GM23338 (cell line): Measurements from ENCODE around the gene PTPRN2.

ENCODE experiments used
- EZH2 ChIP-seq: fragments of 200-600 bp; sonication (generic); IDR thresholded peaks from one replicate; pipeline ENCODE4 v1.8.0; 2017; ENCODE audit warnings: antibody characterized with exemption, mild to moderate bottlenecking, low read depth; ENCODE audit not compliant: unreplicated experiment
- JUNB ChIP-seq: IDR thresholded peaks from one replicate; pipeline ENCODE4 v1.6.1; 2016; ENCODE audit warnings: antibody characterized with exemption; ENCODE audit not compliant: unreplicated experiment

DNA sequence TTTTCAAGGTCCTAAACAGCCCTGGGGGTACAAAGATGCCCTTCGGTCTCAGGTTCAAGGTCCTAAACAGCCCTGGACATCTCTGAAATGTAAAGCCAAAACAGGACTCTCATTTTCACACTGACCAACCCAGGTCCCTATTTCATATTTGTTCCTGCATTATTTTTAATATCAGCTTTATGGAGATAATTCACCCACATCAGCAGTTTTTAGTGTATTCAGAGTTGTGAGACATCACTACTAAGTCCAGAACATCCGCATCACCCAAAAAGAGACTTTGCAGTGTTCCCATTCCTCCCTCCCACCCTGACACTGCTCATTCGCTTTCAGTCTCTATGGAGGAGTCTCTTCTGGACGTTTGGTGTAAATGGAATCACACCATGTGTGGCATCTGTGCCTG is 420.2 kb downstream of the PTPRN2 start:
- TF ChIP-seq EZH2 (no peak), JUNB (no peak)
